HG02610 (cell line): ENCODE measurements around the gene SEC14L3.

ENCODE experiments used
- ATAC-seq: cut with Tn5 transposase; IDR thresholded peaks from one replicate; pipeline ENCODE4 v1.9.1; 2021; ENCODE audit warnings: mild to moderate bottlenecking, moderate library complexity; ENCODE audit not compliant: unreplicated experiment

Gene SEC14L3

GRCh38 chr22:30471616-30472318, at the start of gene SEC14L3:
Gene SEC14L3, minus strand, starts transcription at chr22:30472017. Its CDS starts 59 bp downstream, at chr22:30471958.
- no peak for ATAC-seq

GRCh38 chr22:30519842-30520425, 48.1 kb upstream of the SEC14L3 start:
- no peak for ATAC-seq

- no peak for ATAC-seq
Observed at GRCh38 chr22:30516731-30517130, 44.9 kb upstream of the SEC14L3 start.

GRCh38 chr22:30516273-30516672, 44.5 kb upstream of the SEC14L3 start:
- ATAC-seq = no peak

GRCh38 chr22:30514252-30514651, 42.4 kb upstream of the SEC14L3 start:
- no peak for ATAC-seq

- no peak for ATAC-seq
Observed at GRCh38 chr22:30513462-30513861, 41.6 kb upstream of the SEC14L3 start.

GRCh38 chr22:30511911-30512310, 40.1 kb upstream of the SEC14L3 start:
- no peak for ATAC-seq

- ATAC-seq = no peak
Observed at GRCh38 chr22:30511109-30511508, 39.3 kb upstream of the SEC14L3 start.

GRCh38 chr22:30508216-30508615, 36.4 kb upstream of the SEC14L3 start:
- ATAC-seq = no peak

- no peak for ATAC-seq
Observed at GRCh38 chr22:30507670-30508069, 35.9 kb upstream of the SEC14L3 start.

GRCh38 chr22:30506507-30506968, 34.7 kb upstream of the SEC14L3 start:
- no peak for ATAC-seq

- ATAC-seq = no peak
Observed at GRCh38 chr22:30503551-30503950, 31.7 kb upstream of the SEC14L3 start.

- no peak for ATAC-seq
Observed at GRCh38 chr22:30502911-30503310, 31.1 kb upstream of the SEC14L3 start.

GRCh38 chr22:30502153-30502552, 30.3 kb upstream of the SEC14L3 start:
- no peak for ATAC-seq

GRCh38 chr22:30500628-30501027, 28.8 kb upstream of the SEC14L3 start:
- no peak for ATAC-seq

GRCh38 chr22:30497466-30498150, 25.8 kb upstream of the SEC14L3 start:
- ATAC-seq = no peak

- ATAC-seq = no peak
Observed at GRCh38 chr22:30495041-30495784, 23.4 kb upstream of the SEC14L3 start.

- no peak for ATAC-seq
Observed at GRCh38 chr22:30492144-30492543, 20.3 kb upstream of the SEC14L3 start.

GRCh38 chr22:30491381-30491780, 19.6 kb upstream of the SEC14L3 start:
- no peak for ATAC-seq

- ATAC-seq = no peak
Observed at GRCh38 chr22:30490399-30490798, 18.6 kb upstream of the SEC14L3 start.

GRCh38 chr22:30488121-30488520, 16.3 kb upstream of the SEC14L3 start:
- ATAC-seq = no peak
